WTC11 (cell line): ENCODE data around the gene KRTAP1-4.

Experiments used
- CTCF ChIP-seq: fragments of 200-600 bp; IDR thresholded peaks from 2 replicates; pipeline ENCODE4 v1.8.0; 2022; ENCODE audit warnings: antibody characterized with exemption
- FOXP1 ChIP-seq: sonication (generic); formaldehyde crosslinking; IDR thresholded peaks from 2 replicates; pipeline ENCODE4 v1.8.0; 2022; ENCODE audit warnings: missing genetic modification reagents, mild to moderate bottlenecking, moderate library complexity, borderline replicate concordance
- SP1 ChIP-seq: sonication (generic); formaldehyde crosslinking; conservative IDR thresholded peaks from 2 replicates; pipeline ENCODE4 v1.8.1; 2022; ENCODE audit warnings: missing genetic modification reagents

- TF ChIP-seq CTCF (no peak), FOXP1 (no peak), SP1 (CRISPR knock-in tag) (no peak)
Observed at GRCh38 chr17:40992666-40993065, 37.3 kb downstream of the KRTAP1-4 start.
